ENCODE results near the gene KMT2D.
"Not testable (repeated sequence)": the region's sequence is repeated elsewhere in the genome, so short reads cannot be mapped to it uniquely, and the experiment has no call there.

The KMT2D gene

GRCh38 chr12:49088932-49089330, 28.3 kb upstream of the KMT2D start:
- no peak for DNase-seq (ENCODE audit: low read depth)

- peak; percentile 61 for DNase-seq (ENCODE audit: low read depth)
These were observed 27.7 kb upstream of the KMT2D start for GRCh38 chr12:49088150-49088931.

- DNase-seq (ENCODE audit: low read depth) = no peak
These were observed 25.5 kb upstream of the KMT2D start for GRCh38 chr12:49086116-49086515.

- no peak for DNase-seq (ENCODE audit: low read depth)
These were observed 23.8 kb upstream of the KMT2D start for GRCh38 chr12:49084438-49084837.

- no peak for DNase-seq (ENCODE audit: low read depth)
These were observed 19.2 kb upstream of the KMT2D start for GRCh38 chr12:49079793-49080192.

GRCh38 chr12:49070971-49071370, 10.4 kb upstream of the KMT2D start:
- no peak for DNase-seq (ENCODE audit: low read depth)

- peak; percentile 98 for DNase-seq (ENCODE audit: low read depth)
These were observed 9.1 kb upstream of the KMT2D start, which contains the start of gene RHEBL1 for GRCh38 chr12:49069507-49070346. TSS of gene RHEBL1 (minus strand) at chr12:49069979. CDS start at chr12:49069785, 194 bp downstream.

- no peak for DNase-seq (ENCODE audit: low read depth)
These were observed 8.4 kb upstream of the KMT2D start for GRCh38 chr12:49068879-49069506.

- no peak for DNase-seq (ENCODE audit: low read depth)
These were observed 5.5 kb upstream of the KMT2D start for GRCh38 chr12:49066120-49066519.

GRCh38 chr12:49064767-49065152, 4.2 kb upstream of the KMT2D start:
- no peak for DNase-seq (ENCODE audit: low read depth)

GRCh38 chr12:49061916-49062315, 1.3 kb upstream of the KMT2D start:
- DNase-seq (ENCODE audit: low read depth) = not testable (repeated sequence)

- DNase-seq (ENCODE audit: low read depth) = no peak
These were observed 610 bp upstream of the KMT2D start for GRCh38 chr12:49061157-49061650.

GRCh38 chr12:49059299-49060171, 1.1 kb downstream of the KMT2D start:
- DNase-seq (ENCODE audit: low read depth) = no peak

GRCh38 chr12:49059045-49059298, 1.6 kb downstream of the KMT2D start:
- no peak for DNase-seq (ENCODE audit: low read depth)

- DNase-seq (ENCODE audit: low read depth) = no peak
These were observed 2.1 kb downstream of the KMT2D start for GRCh38 chr12:49058366-49059044.

GRCh38 chr12:49057888-49058287, 2.7 kb downstream of the KMT2D start:
- no peak for DNase-seq (ENCODE audit: low read depth)

- DNase-seq (ENCODE audit: low read depth) = no peak
These were observed 4.4 kb downstream of the KMT2D start for GRCh38 chr12:49055978-49056754.

GRCh38 chr12:49055092-49055491, 5.5 kb downstream of the KMT2D start:
- DNase-seq (ENCODE audit: low read depth) = no peak

GRCh38 chr12:49054524-49054923, 6.1 kb downstream of the KMT2D start:
- no peak for DNase-seq (ENCODE audit: low read depth)

GRCh38 chr12:49054096-49054495, 6.5 kb downstream of the KMT2D start:
- no peak for DNase-seq (ENCODE audit: low read depth)
